Fibroblast of skin of left quadriceps (primary cell): ENCODE data around the gene PPFIBP1.

ENCODE experiments used
- DNase-seq, 2 experiments: peaks; one replicate each; pipeline ENCODE4 v3.0.0-alpha.2; 2013; ENCODE audit warnings: low read depth in 2 of 2

Gene PPFIBP1

GRCh38 chr12:27665704-27666103 is 141.7 kb downstream of the PPFIBP1 start:
- no peak for DNase-seq

GRCh38 chr12:27666510-27666909 is 142.5 kb downstream of the PPFIBP1 start:
- DNase-seq, result no peak

- no peak for DNase-seq
These were observed 143.5 kb downstream of the PPFIBP1 start for GRCh38 chr12:27667540-27667939.

- no peak for DNase-seq
These were observed 148.0 kb downstream of the PPFIBP1 start for GRCh38 chr12:27672051-27672450.

- DNase-seq, result no peak
These were observed 148.6 kb downstream of the PPFIBP1 start for GRCh38 chr12:27672643-27673042.

GRCh38 chr12:27673101-27673718 is 149.2 kb downstream of the PPFIBP1 start:
- no peak for DNase-seq

GRCh38 chr12:27674989-27675388 is 151.0 kb downstream of the PPFIBP1 start:
- DNase-seq, result no peak

- DNase-seq, result no peak
These were observed 156.6 kb downstream of the PPFIBP1 start for GRCh38 chr12:27680619-27681018.

- DNase-seq, result no peak
These were observed 158.5 kb downstream of the PPFIBP1 start for GRCh38 chr12:27682534-27682933.

GRCh38 chr12:27685274-27685673 is 161.3 kb downstream of the PPFIBP1 start:
- DNase-seq, result no peak

- DNase-seq, result no peak
These were observed 162.1 kb downstream of the PPFIBP1 start for GRCh38 chr12:27686147-27686546.

GRCh38 chr12:27688671-27689070 is 164.7 kb downstream of the PPFIBP1 start:
- DNase-seq, result no peak

- no peak for DNase-seq
These were observed 165.7 kb downstream of the PPFIBP1 start for GRCh38 chr12:27689558-27690180.

- no peak for DNase-seq
These were observed 169.4 kb downstream of the PPFIBP1 start for GRCh38 chr12:27693403-27693802.

- DNase-seq, result no peak
These were observed 171.7 kb downstream of the PPFIBP1 start for GRCh38 chr12:27695556-27696292.

GRCh38 chr12:27696293-27696652 is 172.3 kb downstream of the PPFIBP1 start, which contains the start of gene REP15:
TSS of gene REP15 (plus strand) at chr12:27696447. CDS start at chr12:27696563, 116 bp downstream.
- no peak for DNase-seq

GRCh38 chr12:27696864-27697564 is 173.0 kb downstream of the PPFIBP1 start:
- no peak for DNase-seq

- peak; percentile 85 to 87 for DNase-seq
These were observed 179.9 kb downstream of the PPFIBP1 start for GRCh38 chr12:27703720-27704452.

GRCh38 chr12:27705263-27705662 is 181.3 kb downstream of the PPFIBP1 start:
- no peak for DNase-seq

GRCh38 chr12:27707216-27707615 is 183.2 kb downstream of the PPFIBP1 start:
- DNase-seq, result no peak

- no peak for DNase-seq
These were observed 185.4 kb downstream of the PPFIBP1 start for GRCh38 chr12:27709212-27709931.
